CD14-positive monocyte (primary cell): ENCODE data around the gene IER5. TPM values are rescaled to one million over a fixed set of nuclear protein-coding genes. Genes with fewer than 3 reads are reported as not detected.

Experiments used
- DNase-seq, 3 donors: peaks; one replicate each; pipeline ENCODE4 v3.0.0-alpha.2; 2011 to 2022
- H2AFZ ChIP-seq: 2 replicates; pipeline ENCODE4 v1.6.0; 2012; ENCODE audit warnings: mild to moderate bottlenecking, low read depth, low read length, inconsistent platforms; ENCODE audit not compliant: insufficient read depth, poor library complexity, severe bottlenecking
- H3K27ac ChIP-seq, 2 donors: 1 replicate in 1 of 2; 2 replicates in 1 of 2; pipeline ENCODE4 v1.5.1; 2012 to 2013; ENCODE audit warnings: low read length in 2 of 2, control low read depth in 1 of 2, inconsistent platforms in 1 of 2, low read depth in 1 of 2, mild to moderate bottlenecking in 1 of 2
- H3K27me3 ChIP-seq, 2 donors: one replicate each; pipeline versions ENCODE4 v1.6.0 to v1.6.1; 2011 to 2013; ENCODE audit warnings: low read length in 2 of 2; ENCODE audit not compliant: control insufficient read depth in 2 of 2, insufficient read depth in 2 of 2
- H3K36me3 ChIP-seq, 2 donors: replicated peaks in 1 of 2; 1 replicate in 1 of 2; 2 replicates in 1 of 2; pipeline versions ENCODE4 v1.5.1 to v1.6.1; 2012 to 2013; ENCODE audit warnings: low read length in 2 of 2, control low read depth in 1 of 2, inconsistent platforms in 1 of 2, mild to moderate bottlenecking in 1 of 2; ENCODE audit not compliant: insufficient read depth in 2 of 2, control insufficient read depth in 1 of 2
- H3K4me1 ChIP-seq, 2 donors: 1 replicate in 1 of 2; 2 replicates in 1 of 2; pipeline versions ENCODE4 v1.5.1 to v1.6.1; 2012 to 2013; ENCODE audit warnings: low read length in 2 of 2, control low read depth in 1 of 2, inconsistent platforms in 1 of 2, mild to moderate bottlenecking in 1 of 2, moderate library complexity in 1 of 2; ENCODE audit not compliant: insufficient read depth in 2 of 2, control insufficient read depth in 1 of 2
- H3K4me2 ChIP-seq: replicated peaks from 2 replicates; pipeline ENCODE3; 2012; ENCODE audit warnings: low read length, moderate library complexity, mild to moderate bottlenecking; ENCODE audit not compliant: poor library complexity, severe bottlenecking; ENCODE audit errors: extremely low read depth
- H3K4me3 ChIP-seq, 3 experiments: fragments of 200-600 bp in 1 of 3; sonication (generic) in 1 of 3; replicated peaks in 1 of 3; 1 replicate in 2 of 3; 2 replicates in 1 of 3; pipeline ENCODE4 v1.5.1; 2011 to 2013; ENCODE audit warnings: low read length in 3 of 3, mild to moderate bottlenecking in 3 of 3, control low read depth in 2 of 3, low read depth in 2 of 3, inconsistent platforms in 1 of 3, moderate library complexity in 1 of 3
- H3K79me2 ChIP-seq: 2 replicates; pipeline ENCODE4 v1.6.0; 2012; ENCODE audit warnings: mild to moderate bottlenecking, control low read depth, inconsistent platforms, low read length, moderate library complexity; ENCODE audit not compliant: insufficient read depth
- H3K9ac ChIP-seq: 2 replicates; pipeline ENCODE4 v1.6.0; 2017; ENCODE audit warnings: low read length, mild to moderate bottlenecking; ENCODE audit not compliant: insufficient read depth, poor library complexity, severe bottlenecking
- H3K9me3 ChIP-seq, 2 donors: replicated peaks in 1 of 2; 1 replicate in 1 of 2; 2 replicates in 1 of 2; pipeline versions ENCODE4 v1.5.1 to v1.6.1; 2012 to 2013; ENCODE audit warnings: low read length in 2 of 2, control low read depth in 1 of 2; ENCODE audit not compliant: control insufficient read depth in 1 of 2, insufficient read depth in 1 of 2
- H4K20me1 ChIP-seq: 2 replicates; pipeline ENCODE4 v1.6.0; 2012; ENCODE audit warnings: mild to moderate bottlenecking, low read length, control low read depth, moderate library complexity; ENCODE audit not compliant: insufficient read depth
- H3K27ac Mint-ChIP-seq, 7 donors: one replicate each; pipeline ENCODE4 v1.8.0; 2020; ENCODE audit warnings: mild to moderate bottlenecking in 7 of 7, mixed read lengths in 7 of 7, moderate library complexity in 6 of 7, inconsistent platforms in 2 of 7
- H3K27me3 Mint-ChIP-seq, 3 donors: one replicate each; pipeline ENCODE4 v1.8.0; 2021 to 2022; ENCODE audit warnings: low read depth in 3 of 3, mild to moderate bottlenecking in 3 of 3, mixed read lengths in 3 of 3, moderate library complexity in 3 of 3, inconsistent platforms in 1 of 3
- H3K36me3 Mint-ChIP-seq, 2 donors: one replicate each; pipeline ENCODE4 v1.8.0; 2020; ENCODE audit warnings: mixed read lengths in 2 of 2, inconsistent platforms in 1 of 2, mild to moderate bottlenecking in 1 of 2
- H3K4me1 Mint-ChIP-seq: one replicate; pipeline ENCODE4 v1.8.0; 2020; ENCODE audit warnings: mild to moderate bottlenecking, mixed read lengths
- H3K4me3 Mint-ChIP-seq, 2 donors: one replicate each; pipeline ENCODE4 v1.8.0; 2020; ENCODE audit warnings: mild to moderate bottlenecking in 2 of 2, mixed read lengths in 2 of 2, moderate library complexity in 1 of 2
- H3K9me3 Mint-ChIP-seq, 7 donors: one replicate each; pipeline ENCODE4 v1.8.0; 2020 to 2022; ENCODE audit warnings: mixed read lengths in 7 of 7, mild to moderate bottlenecking in 6 of 7, moderate library complexity in 6 of 7, inconsistent platforms in 2 of 7
- CTCF ChIP-seq: fragments of 200-600 bp; IDR thresholded peaks from one replicate; pipeline ENCODE4 v1.8.0; 2022; ENCODE audit warnings: antibody characterized with exemption, mild to moderate bottlenecking
- WGBS: methylation state at CpG from one replicate; pipeline ENCODE4 v1.1.5; 2013; ENCODE audit warnings: missing lambda C conversion rate; ENCODE audit not compliant: insufficient coverage; 5-methylcytosine and 5-hydroxymethylcytosine counted together
- intact Hi-C, 2 donors: fragments of 100-400 bp; cut with micrococcal nuclease; formaldehyde crosslinking; loops; one replicate each; pipeline versions ENCODE4 v1.15.0 to v1.15.1; 2023
- polyA plus RNA-seq, 3 donors: library from polyadenylated mRNA; depleted of rRNA in 1 of 3; unstranded in 2 of 3; stranded (reverse) in 1 of 3; fragments of 300-500 nt in 2 of 3; fragments of >200 nt in 1 of 3; fragmentation: Illumina TruSeq in 2 of 3; gene quantifications; 1 replicate in 2 of 3; 2 replicates in 1 of 3; pipeline ENCODE4 v1.2.3, GENCODE V29; 2012 to 2021

The IER5 gene
- polyA plus RNA-seq, 3 donors: 13.7 to 110 (median 29.0) TPM

GRCh38 chr1:181079920-181080319 lies 8.6 kb upstream of the IER5 start:
- Mint-ChIP-seq H3K4me1 (peaks cover 23% of the 10 kb centered on the region), H3K4me3 (no peak overlapping the region), H3K9me3 (peaks cover 0 to 5% (median 2%) of the 10 kb centered on the region in 7 donors), H3K27me3 (peaks cover 0 to 2% (median 0%) of the 10 kb centered on the region in 3 donors), H3K27ac (peak overlapping the region in 1 of 7 donors; percentile 75), H3K36me3 (peaks cover 0 to 2% of the 10 kb centered on the region in 2 donors)
- Histone ChIP-seq H3K4me3 (no peak overlapping the region), H3K79me2 (no peaks in the 10 kb centered on the region), H3K36me3 (no peaks in the 10 kb centered on the region), H3K4me2 (no peak overlapping the region), H3K27me3 (no peaks in the 10 kb centered on the region), H3K27ac (peak overlapping the region in 1 of 2 donors; percentile 22), H3K4me1 (peaks cover 20 to 23% of the 10 kb centered on the region in 2 donors), H3K9ac (no peak overlapping the region), H3K9me3 (peaks cover 0 to 4% of the 10 kb centered on the region in 2 donors), H2AFZ (no peak overlapping the region), H4K20me1 (no peaks in the 10 kb centered on the region)
- intact Hi-C loops: loop anchor here in 1 of 2 donors (5.0 to 10.0 kb wide), 2 partner anchors 45 to 62 kb away; partner anchors contain the start of gene MR1
- no CpG with 5 or more reads among the region's 4 CpGs for WGBS
- no peak for TF ChIP-seq CTCF
- DNase-seq: no peak

GRCh38 chr1:181080556-181080955 lies 7.9 kb upstream of the IER5 start:
- H3K27me3 Mint-ChIP-seq: peaks cover 0 to 2% (median 0%) of the 10 kb centered on the region in 3 donors
- intact Hi-C loops: loop anchor here in 1 of 2 donors (5.0 to 10.0 kb wide), 2 partner anchors 46 to 62 kb away; partner anchors contain the start of gene MR1
- peaks cover 26% of the 10 kb centered on the region for H3K4me1 Mint-ChIP-seq
- 25% methylated on average over 3 of the region's 4 CpGs for WGBS
- peak overlapping the region in 4 of 7 donors; percentile 53 to 75 (median 64) for H3K27ac Mint-ChIP-seq
- H3K9ac ChIP-seq: no peak overlapping the region
- no peak for TF ChIP-seq CTCF
- H3K4me3 ChIP-seq: no peak overlapping the region
- peak in 2 of 3 donors; percentile 42 to 52 for DNase-seq
- no peaks in the 10 kb centered on the region for H3K79me2 ChIP-seq
- no peaks in the 10 kb centered on the region for H3K9me3 ChIP-seq
- no peak overlapping the region for H2AFZ ChIP-seq
- H4K20me1 ChIP-seq: no peaks in the 10 kb centered on the region
- H3K4me2 ChIP-seq: no peak overlapping the region
- peak overlapping the region in 1 of 2 donors; percentile 22 for H3K27ac ChIP-seq
- no peaks in the 10 kb centered on the region for H3K36me3 ChIP-seq
- no peak overlapping the region for H3K4me3 Mint-ChIP-seq
- H3K27me3 ChIP-seq: no peaks in the 10 kb centered on the region
- no peaks in the 10 kb centered on the region for H3K36me3 Mint-ChIP-seq
- H3K9me3 Mint-ChIP-seq: peaks cover 0 to 2% (median 0%) of the 10 kb centered on the region in 7 donors
- H3K4me1 ChIP-seq: peaks cover 20 to 27% of the 10 kb centered on the region in 2 donors
